K562 (cell line): ENCODE data around the gene SDC1. TPM values are rescaled to one million over a fixed set of nuclear protein-coding genes. Genes with fewer than 3 reads are reported as not detected.

Experiments
- ATAC-seq: fragments of 200-7000 bp; cut with Tn5 transposase; 3 replicates; pipeline ENCODE4 v1.9.1; 2020; ENCODE audit warnings: moderate library complexity
- BruUV-seq: library from RNA; stranded (reverse); fragments of 400-500 nt; replicated peaks from 2 replicates; lab custom pipeline; 2021; lab: Mats Ljungman, UMichigan
- CTCF ChIA-PET: fragments of 300-600 bp; formaldehyde crosslinking; extraction: SDS; loops from one replicate; lab custom pipeline; 2021; ENCODE audit warnings: low intra/inter-chr PET ratio; lab: Yijun Ruan, JAX
- POLR2A ChIA-PET: fragments of 300-600, 350-650 bp; sonication (Branson Sonifier 250); formaldehyde crosslinking; extraction: SDS; loops from one replicate; lab custom pipeline; 2021; ENCODE audit warnings: antibody characterized with exemption, inconsistent platforms; lab: Yijun Ruan, JAX
- DNase-seq, 4 experiments: peaks; one replicate each; pipeline versions ENCODE4 v3.0.0 to v3.0.0-alpha.2; 2011 to 2018; ENCODE audit warnings: low spot score in 3 of 4, mixed read lengths in 3 of 4; ENCODE audit errors: extremely low read depth in 1 of 4
- FAIRE-seq: peaks from 2 replicates; lab custom pipeline; 2011; peaks lifted over from hg19 to GRCh38; lab: Jason Lieb, UNC
- H2AFZ ChIP-seq: 2 replicates; pipeline ENCODE4 v1.6.0; 2011; ENCODE audit warnings: low read depth, low read length, control low read depth, inconsistent platforms
- H3K27ac ChIP-seq: fragments of 200-600 bp; 3 replicates; pipeline ENCODE4 v1.8.0; 2011; ENCODE audit warnings: low read depth, mild to moderate bottlenecking, control low read depth, inconsistent platforms, low read length, moderate library complexity, mixed read lengths; ENCODE audit errors: extremely low read depth
- H3K27me3 ChIP-seq, 2 experiments: fragments of 300-600 bp in 1 of 2; 2 replicates in 1 of 2; 3 replicates in 1 of 2; pipeline versions ENCODE4 v1.6.0 to v1.8.0; 2011; ENCODE audit warnings: inconsistent platforms in 2 of 2, low read length in 2 of 2, mild to moderate bottlenecking in 1 of 2, mixed read lengths in 1 of 2, moderate library complexity in 1 of 2; ENCODE audit not compliant: control insufficient read depth in 2 of 2, insufficient read depth in 2 of 2
- H3K36me3 ChIP-seq: fragments of 300-600 bp; 3 replicates; pipeline ENCODE4 v1.8.0; 2011; ENCODE audit warnings: mild to moderate bottlenecking, low read length, inconsistent platforms; ENCODE audit not compliant: control insufficient read depth, insufficient read depth
- H3K4me1 ChIP-seq, 2 experiments: fragments of 200-600 bp in 1 of 2; replicated peaks in 1 of 2; 2 replicates in 1 of 2; 3 replicates in 1 of 2; pipeline versions ENCODE4 v1.5.1 to v1.8.0; 2011; ENCODE audit warnings: inconsistent platforms in 2 of 2, low read length in 2 of 2, mild to moderate bottlenecking in 1 of 2, mixed read lengths in 1 of 2, moderate library complexity in 1 of 2; ENCODE audit not compliant: control insufficient read depth in 2 of 2, insufficient read depth in 2 of 2
- H3K4me2 ChIP-seq: 2 replicates; pipeline ENCODE4 v1.6.1; 2011; ENCODE audit warnings: low read length, control low read depth, inconsistent platforms, mixed read lengths; ENCODE audit not compliant: insufficient read depth
- H3K4me3 ChIP-seq: fragments of 200-600 bp; sonication (generic), shearing (Covaris generic); 2 replicates; pipeline ENCODE4 v1.5.1; 2016; ENCODE audit warnings: control low read depth, inconsistent platforms
- H3K79me2 ChIP-seq: fragments of 200-600 bp; 3 replicates; pipeline ENCODE4 v1.8.0; 2011; ENCODE audit warnings: low read length, inconsistent platforms; ENCODE audit not compliant: control insufficient read depth, insufficient read depth
- H3K9ac ChIP-seq, 2 experiments: 2 replicates each; pipeline versions ENCODE4 v1.6.0 to v1.6.1; 2011; ENCODE audit warnings: low read depth in 2 of 2, low read length in 2 of 2, control low read depth in 1 of 2, inconsistent platforms in 1 of 2, mild to moderate bottlenecking in 1 of 2, mixed read lengths in 1 of 2; ENCODE audit not compliant: insufficient read depth in 1 of 2
- H3K9me1 ChIP-seq: one replicate; pipeline ENCODE4 v1.6.0; 2011; ENCODE audit warnings: inconsistent platforms, mild to moderate bottlenecking, low read length, moderate library complexity; ENCODE audit not compliant: control insufficient read depth, insufficient read depth
- H3K9me3 ChIP-seq: replicated peaks from 2 replicates; pipeline ENCODE4 v1.5.1; 2011; ENCODE audit warnings: low read depth, low read length, inconsistent platforms; ENCODE audit not compliant: control insufficient read depth, insufficient read depth
- H4K20me1 ChIP-seq: replicated peaks from 2 replicates; pipeline ENCODE4 v1.6.1; 2011; ENCODE audit warnings: low read length, inconsistent platforms, mixed read lengths; ENCODE audit not compliant: control insufficient read depth, insufficient read depth
- HEY1 ChIP-seq: fragments of 250-450 bp; sonication (Bioruptor Pico); IDR thresholded peaks from 2 replicates; pipeline ENCODE4 v1.5.0; 2020; ENCODE audit warnings: mild to moderate bottlenecking, moderate library complexity, borderline replicate concordance
- MED1 ChIP-seq: sonication (generic); formaldehyde crosslinking; IDR thresholded peaks from 2 replicates; pipeline ENCODE4 v1.8.1; 2023; ENCODE audit warnings: missing genetic modification reagents, borderline replicate concordance
- MIER1 ChIP-seq: fragments of 450-650 bp; IDR thresholded peaks from 2 replicates; pipeline ENCODE4 v1.6.1; 2016; ENCODE audit warnings: antibody characterized with exemption, mild to moderate bottlenecking, low read depth
- MXI1 ChIP-seq: IDR thresholded peaks from 2 replicates; pipeline ENCODE4 v1.6.1; 2011; ENCODE audit warnings: low read depth, mild to moderate bottlenecking, improper control_type of control experiment, low read length
- NONO ChIP-seq, 2 experiments: fragments of 200-400 bp in 1 of 2; fragments of 450-650 bp in 1 of 2; formaldehyde crosslinking in 1 of 2; IDR thresholded peaks; 2 replicates each; pipeline ENCODE4 v1.6.1; 2017; ENCODE audit warnings: low read depth in 2 of 2, mild to moderate bottlenecking in 2 of 2, moderate library complexity in 2 of 2, low read length in 1 of 2
- TAF7 ChIP-seq: fragments of 450-650 bp; IDR thresholded peaks from 2 replicates; pipeline ENCODE4 v1.6.1; 2016; ENCODE audit warnings: missing genetic modification characterization, missing compliant biosample characterization
- ZFP1 ChIP-seq: fragments of 450-650 bp; formaldehyde crosslinking; IDR thresholded peaks from 2 replicates; pipeline ENCODE4 v1.4.0; 2020; ENCODE audit warnings: mild to moderate bottlenecking, mixed read lengths
- WGBS: fragments of 100-300 bp; shearing (Covaris generic); methylation state at CpG from one replicate; pipeline ENCODE4 v1.1.6; 2016; ENCODE audit warnings: low coverage, mixed read lengths; ENCODE audit not compliant: insufficient coverage; ENCODE audit errors: missing lambda C conversion rate; 5-methylcytosine and 5-hydroxymethylcytosine counted together
- in situ Hi-C: fragments of 300-500 bp; cut with MboI; formaldehyde crosslinking; loops from 4 replicates; pipeline ENCODE4 v1.15.0; 2018; ENCODE audit warnings: inconsistent platforms, mixed read lengths
- intact Hi-C: fragments of 100-400 bp; cut with micrococcal nuclease; formaldehyde crosslinking; loops from 2 replicates; pipeline ENCODE4 v1.14.2; 2022
- polyA plus RNA-seq, 8 experiments: library from polyadenylated mRNA; depleted of rRNA in 4 of 8; stranded (reverse) in 5 of 8; unstranded in 3 of 8; fragments of >200 nt; fragmentation: Nextera tagmentation in 2 of 8; fragmentation: Illumina TruSeq in 1 of 8; extraction: Ambion mirVana in 2 of 8; extraction: Trizol in 1 of 8; gene quantifications; 2 replicates each; pipeline versions ENCODE4 v1.2.1 to v1.2.3, GENCODE V29; 2011 to 2014; ENCODE audit warnings: inconsistent platforms in 1 of 8, missing spikeins in 1 of 8
- total RNA-seq, 7 experiments: library from RNA; depleted of rRNA in 6 of 7; stranded (reverse); fragments of >200 nt in 6 of 7; fragmentation: Illumina TruSeq in 2 of 7; extraction: Trizol in 2 of 7; gene quantifications; 2 replicates each; pipeline versions ENCODE4 v1.2.1 to v1.2.3, GENCODE V29; 2011 to 2021; ENCODE audit warnings: low replicate concordance in 1 of 7

SDC1 gene
- total and polyA plus RNA-seq, 9 of the 15 experiments (the other 6 are each of a cell fraction or from before 2014, with no cell fraction given), result 0.06 to 2.7 (median 0.49) TPM

GRCh38 chr2:20180676-20181648 is 44.0 kb downstream of the SDC1 start:
- Histone ChIP-seq H3K27ac (no peak overlapping the region), H3K79me2 (no peaks in the 10 kb centered on the region), H3K4me2 (no peak overlapping the region), H3K9ac (no peak overlapping the region), H3K36me3 (no peaks in the 10 kb centered on the region), H3K9me3 (no peaks in the 10 kb centered on the region), H3K27me3 (peaks cover 4 to 24% of the 10 kb centered on the region in 2 experiments; a peak in 4 of 5 replicates), H3K9me1 (no peaks in the 10 kb centered on the region), H4K20me1 (no peaks in the 10 kb centered on the region), H3K4me3 (no peak overlapping the region), H3K4me1 (peaks cover 17 to 20% of the 10 kb centered on the region in 2 experiments), H2AFZ (no peak overlapping the region)
- BruUV-seq, result no TSS peak
- WGBS, result 62% methylated on average over 17 of the region's 17 CpGs
- DNase-seq (no peak), ATAC-seq (no peak), FAIRE-seq (no peak)
- CTCF ChIA-PET, result no interaction called here
- TF ChIP-seq MED1 (no peak), MIER1 (no peak), HEY1 (CRISPR knock-in tag) (no peak), NONO (IDR thresholded peaks at IDR 0.05; ENCODE audit: low read depth in 2 of 2, low read length in 1 of 2) (no peak), MXI1 (no peak), ZFP1 (no peak), TAF7 (tag) (no peak)
- POLR2A ChIA-PET, result interaction anchor here (1.1 kb wide), 1 partner anchor 13 kb away, joined by 3 read pairs; no protein-coding TSS in a partner anchor
- intact Hi-C loops, result no loop called here
- in situ Hi-C loops, result no loop called here
